Fibroblast of lung (primary cell): Measurements from ENCODE around the gene TECPR2.

Experiments
- CTCF ChIP-seq, 2 donors: IDR thresholded peaks in 1 of 2; conservative IDR thresholded peaks in 1 of 2; 1 replicate in 1 of 2; 2 replicates in 1 of 2; pipeline ENCODE4 v1.5.1; 2011 to 2012; ENCODE audit warnings: low read length in 2 of 2, control low read depth in 1 of 2, inconsistent platforms in 1 of 2, low read depth in 1 of 2, mild to moderate bottlenecking in 1 of 2
- EZH2 ChIP-seq: IDR thresholded peaks from 2 replicates; pipeline ENCODE4 v1.5.1; 2012; ENCODE audit warnings: low read length, control low read depth, mild to moderate bottlenecking; ENCODE audit errors: missing control alignments

GRCh38 chr14:102509746-102510615, 147.2 kb downstream of the TECPR2 start, which contains the start of gene ANKRD9:
- TF ChIP-seq CTCF (conservative IDR thresholded peaks at IDR 0.05 in 1 of 2, IDR thresholded peaks at IDR 0.05 in 1 of 2; ENCODE audit: low read depth in 1 of 2, low read length in 2 of 2) (no peak), EZH2 (no peak)
